ENCODE measurements around the gene DENND1B.

The DENND1B gene

DNA sequence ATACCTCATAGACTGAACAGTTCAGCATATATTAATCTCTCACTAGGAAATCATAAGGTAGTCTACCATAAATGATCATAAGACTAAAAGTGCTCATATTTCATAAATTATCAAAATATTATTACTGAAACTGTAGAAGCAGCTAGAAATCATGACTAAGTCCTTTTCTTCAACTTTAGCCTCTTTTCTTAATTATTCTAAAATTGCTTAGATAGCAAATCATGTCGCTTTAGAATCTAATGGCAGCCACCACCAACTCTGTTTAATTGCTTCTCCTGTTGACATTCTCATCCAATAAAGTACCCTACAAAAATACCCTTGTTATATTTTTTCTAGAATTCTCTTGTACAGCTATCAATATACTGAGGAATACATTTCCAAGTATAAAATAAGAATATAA lies 102.9 kb downstream of the DENND1B start:
- no peak for DNase-seq
- Histone ChIP-seq H3K4me3 (ENCODE audit: low read depth, low read length) (no peak overlapping the region), H3K9me3 (no peaks in the 10 kb centered on the region)

DNA sequence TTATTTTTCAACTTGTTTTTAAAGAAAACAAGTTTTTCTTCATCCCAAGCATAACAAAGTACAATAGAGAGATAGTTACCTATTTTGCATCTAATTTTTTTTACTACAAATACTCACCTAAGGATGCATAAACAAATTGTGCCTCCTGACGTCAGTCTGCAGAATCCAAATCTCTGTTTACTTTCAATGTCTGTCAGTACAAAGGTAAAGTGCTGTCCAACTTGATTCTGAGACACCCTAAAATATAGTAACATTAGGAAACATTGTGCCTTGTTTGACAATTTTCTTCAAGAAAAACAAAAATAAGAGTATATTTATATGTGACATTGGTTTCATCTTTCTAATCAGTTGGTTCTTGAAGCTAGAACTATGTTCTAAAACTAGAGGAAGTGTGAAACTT lies 103.4 kb downstream of the DENND1B start:
- Histone ChIP-seq H3K36me3 (no peaks in the 10 kb centered on the region), H3K4me3 (ENCODE audit: low read depth, low read length) (no peak overlapping the region), H3K27me3 (no peaks in the 10 kb centered on the region), H3K9me3 (no peaks in the 10 kb centered on the region), H3K4me1 (peaks cover 37% of the 10 kb centered on the region)
- TF ChIP-seq, protein P1, sequence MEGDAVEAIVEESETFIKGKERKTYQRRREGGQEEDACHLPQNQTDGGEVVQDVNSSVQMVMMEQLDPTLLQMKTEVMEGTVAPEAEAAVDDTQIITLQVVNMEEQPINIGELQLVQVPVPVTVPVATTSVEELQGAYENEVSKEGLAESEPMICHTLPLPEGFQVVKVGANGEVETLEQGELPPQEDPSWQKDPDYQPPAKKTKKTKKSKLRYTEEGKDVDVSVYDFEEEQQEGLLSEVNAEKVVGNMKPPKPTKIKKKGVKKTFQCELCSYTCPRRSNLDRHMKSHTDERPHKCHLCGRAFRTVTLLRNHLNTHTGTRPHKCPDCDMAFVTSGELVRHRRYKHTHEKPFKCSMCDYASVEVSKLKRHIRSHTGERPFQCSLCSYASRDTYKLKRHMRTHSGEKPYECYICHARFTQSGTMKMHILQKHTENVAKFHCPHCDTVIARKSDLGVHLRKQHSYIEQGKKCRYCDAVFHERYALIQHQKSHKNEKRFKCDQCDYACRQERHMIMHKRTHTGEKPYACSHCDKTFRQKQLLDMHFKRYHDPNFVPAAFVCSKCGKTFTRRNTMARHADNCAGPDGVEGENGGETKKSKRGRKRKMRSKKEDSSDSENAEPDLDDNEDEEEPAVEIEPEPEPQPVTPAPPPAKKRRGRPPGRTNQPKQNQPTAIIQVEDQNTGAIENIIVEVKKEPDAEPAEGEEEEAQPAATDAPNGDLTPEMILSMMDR (IDR thresholded peaks at IDR 0.05; ENCODE audit: low read depth, low read length), result no peak
- DNase-seq, result no peak

More for the DNA sequence above, 102.9 kb downstream of the DENND1B start:
- Histone ChIP-seq H3K4me1 (peaks cover 41% of the 10 kb centered on the region), H3K27me3 (no peaks in the 10 kb centered on the region), H3K36me3 (no peaks in the 10 kb centered on the region)
- TF ChIP-seq, protein P1 (IDR thresholded peaks at IDR 0.05; ENCODE audit: low read depth, low read length), result no peak

DNA sequence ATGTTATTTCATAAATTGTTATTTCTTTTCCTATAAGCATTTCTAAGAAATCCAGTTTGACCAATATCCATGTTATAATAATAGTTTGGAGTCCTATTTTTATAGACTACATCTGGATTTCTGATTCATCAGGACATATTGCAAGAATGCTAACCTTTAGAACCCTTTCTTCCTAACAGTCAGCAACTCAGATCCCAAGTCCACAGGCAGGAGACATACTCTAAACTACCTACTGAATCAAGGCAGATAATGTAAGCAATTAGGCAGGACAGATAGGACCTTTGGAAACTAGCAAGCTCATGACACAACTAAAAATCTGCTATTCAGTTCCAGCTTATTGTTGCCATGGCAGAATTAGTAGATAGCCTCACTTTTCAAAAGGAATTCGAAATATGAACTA lies 104.1 kb downstream of the DENND1B start:
- Histone ChIP-seq H3K4me3 (ENCODE audit: low read depth, low read length) (no peak overlapping the region), H3K9me3 (no peaks in the 10 kb centered on the region), H3K36me3 (no peaks in the 10 kb centered on the region), H3K27me3 (no peaks in the 10 kb centered on the region), H3K4me1 (peaks cover 29% of the 10 kb centered on the region)
- TF ChIP-seq, protein P1 (IDR thresholded peaks at IDR 0.05; ENCODE audit: low read depth, low read length), result no peak
- DNase-seq, result no peak

DNA sequence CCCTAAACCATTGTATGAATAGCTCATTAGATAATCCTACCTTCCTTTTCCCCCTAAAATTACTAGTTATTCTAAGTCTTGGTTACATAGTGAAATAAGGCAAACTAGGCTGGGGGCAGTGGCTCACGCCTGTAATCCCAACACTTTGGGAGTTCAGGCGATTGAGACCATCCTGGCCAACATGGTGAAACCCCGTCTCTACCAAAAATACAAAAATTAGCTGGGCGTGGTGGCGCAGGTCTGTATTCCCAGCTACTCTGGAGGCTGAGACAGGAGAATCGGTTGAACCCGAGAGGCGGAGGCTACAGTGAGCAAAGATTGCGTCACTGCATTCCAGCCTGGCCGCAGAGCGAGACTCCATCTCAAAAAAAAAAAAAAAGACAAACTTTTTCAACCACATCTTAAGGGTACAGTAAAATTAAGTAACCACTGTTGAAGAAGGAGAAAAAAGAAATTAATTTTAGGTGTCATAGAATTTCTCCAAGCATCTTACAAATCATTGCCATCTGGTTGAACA lies 108.5 kb downstream of the DENND1B start:
- Histone ChIP-seq H3K4me3 (ENCODE audit: low read depth, low read length) (no peak overlapping the region), H3K9me3 (no peaks in the 10 kb centered on the region), H3K4me1 (peaks cover 18% of the 10 kb centered on the region; the same call in 1 of the 2 replicates), H3K36me3 (no peaks in the 10 kb centered on the region), H3K27me3 (no peaks in the 10 kb centered on the region)
- no peak for DNase-seq
- TF ChIP-seq, protein P1 (IDR thresholded peaks at IDR 0.05; ENCODE audit: low read depth, low read length), result no peak

DNA sequence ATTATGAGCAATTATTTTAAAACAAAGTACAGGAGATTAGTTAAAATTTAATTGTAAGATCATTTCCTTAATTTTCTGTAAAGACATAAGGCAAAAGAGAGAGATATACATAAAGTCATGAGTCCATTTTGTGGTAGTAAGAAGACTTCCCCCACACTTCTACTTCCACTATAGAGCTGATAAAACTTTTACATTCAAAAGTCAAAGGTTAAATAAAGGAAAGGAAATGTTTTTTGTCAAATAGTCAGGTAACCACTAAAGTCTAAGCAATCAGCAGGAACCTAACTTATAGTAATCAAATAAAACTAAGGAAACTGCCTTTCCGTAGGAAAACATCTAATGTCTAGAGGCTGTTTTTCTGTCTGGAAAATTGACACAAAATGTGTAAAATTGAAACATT lies 110.9 kb downstream of the DENND1B start:
- no peak for DNase-seq
- no peaks in the 10 kb centered on the region for H3K36me3 ChIP-seq
- TF ChIP-seq, protein P1 (IDR thresholded peaks at IDR 0.05; ENCODE audit: low read depth, low read length), result no peak
- no peaks in the 10 kb centered on the region for H3K9me3 ChIP-seq
- H3K4me3 ChIP-seq (ENCODE audit: low read depth, low read length), result no peak overlapping the region
- H3K4me1 ChIP-seq, result peaks cover 12% of the 10 kb centered on the region; the same call in 1 of the 2 replicates
- no peaks in the 10 kb centered on the region for H3K27me3 ChIP-seq

DNA sequence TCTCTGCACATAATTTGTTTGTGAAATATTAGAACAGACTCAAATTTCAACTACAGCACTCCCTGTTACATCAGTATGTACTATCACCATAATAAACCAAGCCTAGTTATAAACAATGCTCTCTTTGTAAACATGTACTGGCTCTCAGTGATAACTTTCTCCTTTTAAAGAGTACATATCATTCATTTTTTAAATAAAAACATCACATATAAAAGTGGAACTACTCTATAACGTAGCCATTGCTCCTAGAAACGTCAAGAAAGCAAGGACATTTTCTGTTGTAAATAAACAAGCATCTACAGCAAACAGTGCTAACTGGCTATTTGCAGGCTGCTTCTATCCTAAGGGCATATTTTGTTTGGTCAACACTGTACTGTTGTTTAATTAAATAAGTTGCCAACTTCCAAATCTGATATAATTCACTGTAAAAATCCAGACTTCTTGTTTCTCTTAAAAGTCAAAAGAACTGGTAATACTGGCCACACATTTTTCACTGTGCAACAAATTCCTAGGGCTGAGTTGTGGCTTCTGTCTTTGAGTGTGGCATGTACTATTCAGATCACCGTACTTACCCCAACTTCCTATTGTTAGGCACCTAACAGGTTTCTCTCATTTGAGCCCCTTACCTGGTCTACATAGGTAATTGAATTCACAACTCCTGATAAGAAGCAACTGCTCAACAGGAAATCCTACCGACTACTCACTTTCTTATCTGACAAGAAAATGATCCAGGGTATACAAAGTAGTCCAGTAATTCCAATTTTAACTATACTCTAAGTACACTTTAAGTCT lies 111.9 kb downstream of the DENND1B start:
- DNase-seq, result no peak
- Histone ChIP-seq H3K9me3 (no peaks in the 10 kb centered on the region), H3K36me3 (no peaks in the 10 kb centered on the region), H3K4me1 (peaks cover 12% of the 10 kb centered on the region; the same call in 1 of the 2 replicates), H3K4me3 (ENCODE audit: low read depth, low read length) (no peak overlapping the region), H3K27me3 (no peaks in the 10 kb centered on the region)
- TF ChIP-seq, protein P1 (IDR thresholded peaks at IDR 0.05; ENCODE audit: low read depth, low read length), result no peak
